ENCODE results near the gene ARID5A.

DNA sequence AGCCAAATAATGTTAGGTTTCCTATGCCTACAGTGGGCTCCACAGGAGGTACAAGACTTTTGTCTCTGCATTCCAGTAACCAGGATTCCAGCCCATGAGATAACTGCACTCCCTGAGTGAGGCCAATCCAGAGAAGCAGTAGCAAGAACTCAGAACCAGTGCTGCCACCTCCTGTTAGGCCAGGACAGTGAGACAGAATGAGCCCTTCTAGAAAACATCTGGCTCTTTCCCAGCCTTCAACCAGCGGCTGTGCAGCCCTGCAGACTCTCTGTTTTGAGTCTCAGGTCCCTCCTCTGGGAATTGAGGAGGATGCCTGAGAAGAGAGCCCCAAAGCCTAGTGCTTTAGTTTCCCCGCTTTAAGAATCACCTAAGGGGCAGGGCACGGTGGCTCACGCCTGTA lies 44.2 kb downstream of the ARID5A start:
- TF ChIP-seq, protein P1, sequence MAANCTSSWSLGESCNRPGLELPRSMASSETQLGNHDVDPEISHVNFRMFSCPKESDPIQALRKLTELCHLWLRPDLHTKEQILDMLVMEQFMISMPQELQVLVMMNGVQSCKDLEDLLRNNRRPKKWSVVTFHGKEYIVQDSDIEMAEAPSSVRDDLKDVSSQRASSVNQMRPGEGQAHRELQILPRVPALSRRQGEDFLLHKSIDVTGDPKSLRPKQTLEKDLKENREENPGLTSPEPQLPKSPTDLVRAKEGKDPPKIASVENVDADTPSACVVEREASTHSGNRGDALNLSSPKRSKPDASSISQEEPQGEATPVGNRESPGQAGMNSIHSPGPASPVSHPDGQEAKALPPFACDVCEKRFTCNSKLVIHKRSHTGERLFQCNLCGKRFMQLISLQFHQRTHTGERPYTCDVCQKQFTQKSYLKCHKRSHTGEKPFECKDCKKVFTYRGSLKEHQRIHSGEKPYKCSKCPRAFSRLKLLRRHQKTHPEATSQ (CRISPR knock-in tag; IDR thresholded peaks at IDR 0.05; ENCODE audit: borderline replicate concordance), result no peak
- TF ChIP-seq ERF (CRISPR knock-in tag; IDR thresholded peaks at IDR 0.05) (no peak), ZKSCAN8 (CRISPR knock-in tag; IDR thresholded peaks at IDR 0.05; ENCODE audit: borderline replicate concordance) (no peak), YY1 (IDR thresholded peaks at IDR 0.05; ENCODE audit: insufficient read depth, insufficient replicate concordance, low read depth, low read length) (no peak)
- TF ChIP-seq, protein P2, sequence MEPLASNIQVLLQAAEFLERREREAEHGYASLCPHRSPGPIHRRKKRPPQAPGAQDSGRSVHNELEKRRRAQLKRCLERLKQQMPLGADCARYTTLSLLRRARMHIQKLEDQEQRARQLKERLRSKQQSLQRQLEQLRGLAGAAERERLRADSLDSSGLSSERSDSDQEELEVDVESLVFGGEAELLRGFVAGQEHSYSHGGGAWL (CRISPR knock-in tag; IDR thresholded peaks at IDR 0.05), result no peak
- TF ChIP-seq, protein P3, sequence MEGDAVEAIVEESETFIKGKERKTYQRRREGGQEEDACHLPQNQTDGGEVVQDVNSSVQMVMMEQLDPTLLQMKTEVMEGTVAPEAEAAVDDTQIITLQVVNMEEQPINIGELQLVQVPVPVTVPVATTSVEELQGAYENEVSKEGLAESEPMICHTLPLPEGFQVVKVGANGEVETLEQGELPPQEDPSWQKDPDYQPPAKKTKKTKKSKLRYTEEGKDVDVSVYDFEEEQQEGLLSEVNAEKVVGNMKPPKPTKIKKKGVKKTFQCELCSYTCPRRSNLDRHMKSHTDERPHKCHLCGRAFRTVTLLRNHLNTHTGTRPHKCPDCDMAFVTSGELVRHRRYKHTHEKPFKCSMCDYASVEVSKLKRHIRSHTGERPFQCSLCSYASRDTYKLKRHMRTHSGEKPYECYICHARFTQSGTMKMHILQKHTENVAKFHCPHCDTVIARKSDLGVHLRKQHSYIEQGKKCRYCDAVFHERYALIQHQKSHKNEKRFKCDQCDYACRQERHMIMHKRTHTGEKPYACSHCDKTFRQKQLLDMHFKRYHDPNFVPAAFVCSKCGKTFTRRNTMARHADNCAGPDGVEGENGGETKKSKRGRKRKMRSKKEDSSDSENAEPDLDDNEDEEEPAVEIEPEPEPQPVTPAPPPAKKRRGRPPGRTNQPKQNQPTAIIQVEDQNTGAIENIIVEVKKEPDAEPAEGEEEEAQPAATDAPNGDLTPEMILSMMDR (CRISPR knock-in tag; IDR thresholded peaks at IDR 0.05), result peak; percentile 60
